Measurements from ENCODE around the gene NPAS3.

NPAS3 gene

GRCh38 chr14:33618361-33619105 lies 679.9 kb downstream of the NPAS3 start:
- TF ChIP-seq, protein P1, sequence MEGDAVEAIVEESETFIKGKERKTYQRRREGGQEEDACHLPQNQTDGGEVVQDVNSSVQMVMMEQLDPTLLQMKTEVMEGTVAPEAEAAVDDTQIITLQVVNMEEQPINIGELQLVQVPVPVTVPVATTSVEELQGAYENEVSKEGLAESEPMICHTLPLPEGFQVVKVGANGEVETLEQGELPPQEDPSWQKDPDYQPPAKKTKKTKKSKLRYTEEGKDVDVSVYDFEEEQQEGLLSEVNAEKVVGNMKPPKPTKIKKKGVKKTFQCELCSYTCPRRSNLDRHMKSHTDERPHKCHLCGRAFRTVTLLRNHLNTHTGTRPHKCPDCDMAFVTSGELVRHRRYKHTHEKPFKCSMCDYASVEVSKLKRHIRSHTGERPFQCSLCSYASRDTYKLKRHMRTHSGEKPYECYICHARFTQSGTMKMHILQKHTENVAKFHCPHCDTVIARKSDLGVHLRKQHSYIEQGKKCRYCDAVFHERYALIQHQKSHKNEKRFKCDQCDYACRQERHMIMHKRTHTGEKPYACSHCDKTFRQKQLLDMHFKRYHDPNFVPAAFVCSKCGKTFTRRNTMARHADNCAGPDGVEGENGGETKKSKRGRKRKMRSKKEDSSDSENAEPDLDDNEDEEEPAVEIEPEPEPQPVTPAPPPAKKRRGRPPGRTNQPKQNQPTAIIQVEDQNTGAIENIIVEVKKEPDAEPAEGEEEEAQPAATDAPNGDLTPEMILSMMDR (IDR thresholded peaks at IDR 0.05; ENCODE audit: insufficient read depth, low read depth, low read length, missing control alignments), result no peak
- no peak overlapping the region for H3K4me3 ChIP-seq (ENCODE audit: low read length)
- no peak for DNase-seq (ENCODE audit: low read depth)

DNA sequence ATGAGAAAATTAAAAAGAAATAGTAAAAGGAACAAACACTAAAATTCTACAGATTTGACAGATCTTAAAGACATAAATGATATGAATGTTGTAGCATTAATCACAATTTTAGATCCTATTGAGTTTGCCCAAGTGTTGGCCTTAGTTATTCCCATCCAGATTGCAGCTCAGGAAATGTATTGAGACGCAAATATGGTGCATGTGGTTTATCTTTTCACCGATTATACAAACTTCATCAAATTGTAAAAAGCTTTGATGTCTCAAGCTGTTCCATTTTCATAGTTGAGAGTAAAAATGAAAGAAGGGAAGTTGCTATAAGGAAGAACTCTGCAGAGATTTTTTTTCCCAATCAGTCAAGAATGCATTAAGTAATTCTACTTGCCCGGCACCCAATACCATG lies 683.8 kb downstream of the NPAS3 start:
- TF ChIP-seq, protein P1 (IDR thresholded peaks at IDR 0.05; ENCODE audit: insufficient read depth, low read depth, low read length, missing control alignments), result no peak
- H3K4me3 ChIP-seq (ENCODE audit: low read length), result no peak overlapping the region
- no peak for DNase-seq (ENCODE audit: low read depth)

- no peak overlapping the region for H3K4me3 ChIP-seq (ENCODE audit: low read length)
- no peak for DNase-seq (ENCODE audit: low read depth)
- TF ChIP-seq, protein P1 (IDR thresholded peaks at IDR 0.05; ENCODE audit: insufficient read depth, low read depth, low read length, missing control alignments), result no peak
Observed at GRCh38 chr14:33629792-33630191, 691.1 kb downstream of the NPAS3 start.

GRCh38 chr14:33631021-33631420 lies 692.3 kb downstream of the NPAS3 start:
- H3K4me3 ChIP-seq (ENCODE audit: low read length), result no peak overlapping the region
- TF ChIP-seq, protein P1 (IDR thresholded peaks at IDR 0.05; ENCODE audit: insufficient read depth, low read depth, low read length, missing control alignments), result no peak
- DNase-seq (ENCODE audit: low read depth), result no peak

GRCh38 chr14:33631441-33631840 lies 692.8 kb downstream of the NPAS3 start:
- DNase-seq (ENCODE audit: low read depth), result no peak
- H3K4me3 ChIP-seq (ENCODE audit: low read length), result no peak overlapping the region
- TF ChIP-seq, protein P1 (IDR thresholded peaks at IDR 0.05; ENCODE audit: insufficient read depth, low read depth, low read length, missing control alignments), result no peak

DNA sequence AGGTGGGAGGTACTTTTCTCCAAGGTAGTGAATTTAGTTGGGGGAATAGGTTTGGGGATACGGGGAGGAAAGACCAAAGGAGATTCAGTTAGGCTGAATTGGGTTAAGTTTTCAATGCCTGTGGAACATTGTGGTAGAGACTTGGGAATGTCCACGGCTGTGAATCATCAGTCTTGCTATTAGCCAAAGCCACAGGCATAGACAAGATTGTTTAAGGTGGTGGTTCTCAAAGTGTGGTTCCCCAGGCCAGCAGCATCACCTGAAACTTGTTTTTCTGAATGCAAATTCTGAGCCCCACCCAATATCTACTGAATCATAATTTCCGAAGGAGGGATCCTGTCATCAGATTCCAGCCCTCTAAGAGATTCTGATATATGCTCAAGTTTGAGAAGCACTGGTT lies 696.0 kb downstream of the NPAS3 start:
- H3K4me3 ChIP-seq (ENCODE audit: low read length), result no peak overlapping the region
- TF ChIP-seq, protein P1 (IDR thresholded peaks at IDR 0.05; ENCODE audit: insufficient read depth, low read depth, low read length, missing control alignments), result no peak
- peak; percentile 68 for DNase-seq (ENCODE audit: low read depth)

DNA sequence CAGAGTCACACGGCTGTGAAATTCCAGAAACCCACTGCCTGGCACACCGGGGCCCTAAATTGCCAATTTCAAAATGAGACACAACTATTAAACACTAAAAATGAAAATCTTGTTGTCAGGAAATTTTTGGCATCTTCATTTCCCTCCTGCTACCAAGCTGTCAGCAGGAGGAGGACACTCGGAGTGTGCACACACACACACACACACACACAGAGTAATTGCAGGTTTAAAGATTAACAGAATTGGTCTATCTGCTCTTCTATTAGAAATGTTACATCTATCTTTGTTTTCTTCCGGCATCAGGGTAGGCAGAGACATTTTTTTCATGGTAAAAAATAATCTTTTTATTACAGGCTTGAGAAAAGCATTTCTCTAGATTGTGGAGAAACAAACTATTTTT lies 698.0 kb downstream of the NPAS3 start:
- no peak for DNase-seq (ENCODE audit: low read depth)
- TF ChIP-seq, protein P1 (IDR thresholded peaks at IDR 0.05; ENCODE audit: insufficient read depth, low read depth, low read length, missing control alignments), result no peak
- H3K4me3 ChIP-seq (ENCODE audit: low read length), result no peak overlapping the region

Data from epithelial cell of esophagus (primary cell).